Measurements from ENCODE around the gene GNB1. TPM values are rescaled to one million over a fixed set of nuclear protein-coding genes. Genes with fewer than 3 reads are reported as not detected.

Gene GNB1
- polyA plus RNA-seq, 1 of the 3 experiments (the other 2 are of a cell fraction): 355 TPM

DNA sequence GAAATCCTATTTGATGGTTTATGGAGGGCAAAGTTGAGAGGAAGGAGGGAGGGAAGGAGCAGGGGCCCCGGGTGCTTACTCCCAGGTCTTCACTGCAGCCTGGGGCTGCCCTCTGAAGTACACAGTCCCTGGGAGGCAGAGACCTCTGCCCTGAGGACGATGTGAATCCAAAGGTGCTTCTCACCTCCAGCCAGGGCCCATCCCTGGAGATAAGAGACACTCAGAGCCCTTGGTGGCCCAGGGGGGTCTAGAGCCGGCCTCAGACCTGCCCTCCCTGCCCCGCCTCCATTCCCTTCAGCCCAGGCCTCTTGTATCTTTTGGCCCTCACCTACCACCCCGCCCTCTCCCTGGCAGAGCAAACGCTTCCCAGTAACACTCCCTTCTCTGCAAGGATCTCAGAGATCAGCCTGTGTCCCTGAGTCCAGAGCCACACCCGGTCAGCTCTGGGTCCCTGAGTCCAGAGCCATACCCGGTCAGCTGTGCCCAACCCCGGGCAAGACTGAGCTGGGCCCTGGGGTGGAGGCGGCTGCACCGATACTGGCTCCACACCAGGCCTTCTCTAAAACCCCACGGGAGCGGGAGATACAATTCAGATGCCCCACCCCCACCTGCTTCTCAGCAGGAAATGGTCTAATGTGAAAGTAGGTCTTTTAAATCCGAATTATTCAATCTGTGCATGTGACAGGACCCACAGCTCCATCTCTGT lies 3.6 kb upstream of the GNB1 start:
- H3F3A ChIP-seq (replicated peaks; ENCODE audit: insufficient read depth): peaks cover 5% of the 10 kb centered on the region
- H3K9me3 ChIP-seq: no peaks in the 10 kb centered on the region
- 73% methylated on average over 13 of the region's 14 CpGs for WGBS (ENCODE audit: low lambda C conversion rate)
- no peaks in the 10 kb centered on the region for H3K36me3 ChIP-seq (replicated peaks in 1 of 2; ENCODE audit: control insufficient read depth in 1 of 2, insufficient read depth in 2 of 2, low read length in 1 of 2)
- peaks cover 4% of the 10 kb centered on the region; the same call in 1 of the 2 replicates for H4K20me1 ChIP-seq (ENCODE audit: insufficient read depth)
- peaks cover 0 to 32% of the 10 kb centered on the region in 2 experiments; a peak in 2 of 4 replicates for H3K4me1 ChIP-seq (ENCODE audit: control insufficient read depth in 1 of 2, insufficient read depth in 2 of 2, low read depth in 1 of 2, low read length in 1 of 2)
- POLR2A ChIA-PET: no interaction called here
- peak overlapping the region in 1 of 2 experiments; percentile 22; a peak in 1 of 4 replicates for H3K27ac ChIP-seq (ENCODE audit: low read depth in 2 of 2, low read length in 1 of 2)
- H3K27me3 ChIP-seq (ENCODE audit: insufficient read depth): no peaks in the 10 kb centered on the region
- DNase-seq: no peak
- no peak overlapping the region for H3K4me2 ChIP-seq
- TF ChIP-seq MAX (IDR thresholded peaks at IDR 0.05; ENCODE audit: low read depth): no peak
- TF ChIP-seq PBX3 (IDR thresholded peaks at IDR 0.05): no peak
- TF ChIP-seq CHD2 (IDR thresholded peaks at IDR 0.05; ENCODE audit: low read length, partially characterized antibody): no peak
- no peak for TF ChIP-seq GABPA (IDR thresholded peaks at IDR 0.05; ENCODE audit: low read depth)
- TF ChIP-seq FOXM1 (IDR thresholded peaks at IDR 0.05; ENCODE audit: low read depth): no peak
- no peak for TF ChIP-seq EP300 (IDR thresholded peaks at IDR 0.05; ENCODE audit: borderline replicate concordance in 1 of 2, low read depth in 1 of 2, low read length in 1 of 2)
- TF ChIP-seq ELF1 (IDR thresholded peaks at IDR 0.05): no peak
- TF ChIP-seq REST (IDR thresholded peaks at IDR 0.05; ENCODE audit: low read depth, low read length): no peak
- no peak for TF ChIP-seq EZH2phosphoT487 (IDR thresholded peaks at IDR 0.05; ENCODE audit: borderline replicate concordance, low read depth)
- no peak for TF ChIP-seq GATA2 (CRISPR knock-in tag; IDR thresholded peaks at IDR 0.05)
- no peak for TF ChIP-seq NRF1 (IDR thresholded peaks at IDR 0.05; ENCODE audit: low read depth, low read length)
- TF ChIP-seq RCOR1 (IDR thresholded peaks at IDR 0.05; ENCODE audit: low read length): no peak
- TF ChIP-seq SMC3 (IDR thresholded peaks at IDR 0.05; ENCODE audit: low read depth, low read length): no peak
- no peaks in the 10 kb centered on the region for H3K9me2 ChIP-seq
- H3K79me2 ChIP-seq (ENCODE audit: insufficient read depth): peaks cover 18% of the 10 kb centered on the region
- H2AFZ ChIP-seq (ENCODE audit: low read depth): no peak overlapping the region
- H3K9ac ChIP-seq: no peak overlapping the region
- no peak overlapping the region for H3K4me3 ChIP-seq (ENCODE audit: low read depth in 2 of 2, low read length in 1 of 2)
- CTCF ChIA-PET: interaction anchor here (1.0 to 6.9 kb wide), 2 partner anchors 12 to 106 kb away, joined by 3 to 51 read pairs; no protein-coding TSS in a partner anchor
